D721Med (cell line): ENCODE data around the gene POLDIP2.

Experiments used
- DNase-seq: peaks from one replicate; pipeline ENCODE4 v3.0.0; 2011; ENCODE audit warnings: low spot score; ENCODE audit not compliant: insufficient read length
- FAIRE-seq: peaks from 2 replicates; lab custom pipeline; 2011; peaks lifted over from hg19 to GRCh38; lab: Jason Lieb, UNC
- CTCF ChIP-seq: IDR thresholded peaks from 2 replicates; pipeline ENCODE4 v1.5.1; 2012; ENCODE audit warnings: mild to moderate bottlenecking, control low read depth; ENCODE audit not compliant: insufficient read depth; ENCODE audit errors: missing control alignments

POLDIP2 gene

DNA sequence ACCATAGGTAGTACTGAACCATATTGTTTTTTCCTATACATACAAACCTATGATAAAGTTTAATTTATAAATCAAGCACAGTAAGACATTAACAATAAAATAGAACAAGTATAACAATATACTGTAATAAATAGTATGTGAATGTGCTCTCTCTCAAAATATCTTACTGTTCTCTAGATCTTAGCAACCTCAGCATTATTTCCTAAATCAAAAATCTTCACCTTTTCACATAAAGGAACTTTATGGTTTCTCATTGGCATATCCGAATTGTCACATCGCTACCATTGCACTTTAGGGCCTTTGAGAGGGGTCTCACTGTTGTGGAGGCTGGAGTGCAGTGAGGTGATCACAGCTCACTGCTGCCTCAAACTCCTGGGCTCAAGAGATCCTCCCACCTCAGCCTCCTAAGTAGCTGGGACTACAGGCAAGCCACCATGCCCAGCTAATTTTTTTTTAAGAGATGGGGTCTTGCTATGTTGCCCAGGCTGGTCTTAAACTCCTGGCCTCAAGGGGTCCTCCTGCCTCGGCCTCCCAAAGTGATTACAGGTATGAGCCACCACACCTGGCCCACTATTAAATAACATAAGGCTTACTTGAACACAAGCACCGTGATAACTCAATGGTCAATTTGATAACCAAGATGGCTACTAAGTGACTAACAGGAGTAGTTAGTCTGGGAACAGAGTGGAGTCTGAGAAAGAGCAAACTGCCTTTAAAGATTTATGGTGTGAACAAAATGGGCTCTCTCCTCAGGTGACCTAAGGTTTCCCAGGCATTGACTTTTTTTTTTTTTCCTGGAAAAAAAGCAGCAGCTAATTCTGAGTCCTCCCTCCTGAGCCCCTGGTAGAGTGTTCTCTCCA, 41.3 kb downstream of the POLDIP2 start:
- no peak for FAIRE-seq
- TF ChIP-seq CTCF, result no peak
- no peak for DNase-seq

- no peak for FAIRE-seq
- no peak for TF ChIP-seq CTCF
- DNase-seq, result no peak
These were observed 43.5 kb downstream of the POLDIP2 start for GRCh38 chr17:28313841-28314240.

DNA sequence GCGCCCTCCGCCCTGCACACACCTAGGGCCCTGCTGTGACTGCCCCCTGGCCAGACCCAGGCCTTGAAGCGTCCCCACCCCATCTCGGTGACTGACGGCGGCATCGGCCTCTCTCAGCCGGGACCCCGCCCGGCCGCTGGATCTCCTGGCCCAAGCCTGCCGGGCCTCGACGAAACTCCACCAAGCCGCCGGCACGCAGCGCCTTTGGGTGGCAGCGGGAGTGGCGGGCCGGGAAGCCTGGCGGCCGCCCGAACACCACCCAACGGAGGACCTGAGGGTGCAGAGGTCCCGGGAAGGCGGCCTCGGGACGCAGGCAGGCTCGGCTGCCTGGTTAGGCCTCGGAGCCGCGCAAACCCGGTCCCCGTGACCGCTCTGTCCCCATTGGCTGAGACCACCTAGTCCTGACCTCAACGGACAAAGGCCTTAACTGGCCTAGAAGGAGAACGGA, 50.3 kb downstream of the POLDIP2 start:
- no peak for DNase-seq

GRCh38 chr17:28298449-28298848, 58.9 kb downstream of the POLDIP2 start:
- TF ChIP-seq CTCF, result no peak
- DNase-seq (no peak), FAIRE-seq (no peak)

More for the DNA sequence above, 50.3 kb downstream of the POLDIP2 start:
- no peak for TF ChIP-seq CTCF
- FAIRE-seq, result no peak
